Erythroblast (primary cell): ENCODE results near the gene GNS.

Experiments used
- GATA1 ChIP-seq: IDR thresholded peaks from 2 replicates; pipeline ENCODE4 v1.6.1; 2011; ENCODE audit warnings: low read depth, mild to moderate bottlenecking, control low read depth, low read length, moderate library complexity
- POLR2A ChIP-seq: IDR thresholded peaks from 2 replicates; pipeline ENCODE4 v1.6.1; 2011; ENCODE audit warnings: mild to moderate bottlenecking, low read length

DNA sequence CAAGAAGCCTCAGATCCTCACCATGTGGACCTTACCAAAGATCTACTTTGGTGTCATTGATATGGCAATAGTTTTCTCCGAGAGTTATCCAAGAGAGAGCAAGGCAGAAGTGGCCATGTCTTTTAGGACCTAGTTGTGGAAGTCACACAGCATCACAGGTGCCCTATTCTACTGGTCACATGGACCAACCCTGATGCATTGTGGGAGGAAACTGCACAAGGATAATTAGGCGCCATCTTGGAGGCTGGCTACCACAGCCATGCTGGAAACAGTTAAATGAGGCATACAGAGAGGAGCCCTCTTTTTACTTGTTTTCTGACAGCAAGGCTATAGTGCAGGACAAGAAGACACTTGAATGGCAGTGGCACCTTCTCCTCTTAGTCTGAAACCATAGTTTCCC lies 49.8 kb downstream of the GNS start:
- TF ChIP-seq POLR2A (no peak), GATA1 (no peak)
